GM18868 (cell line): Measurements from ENCODE around the gene USF1.
"Not testable (repeated sequence)": the region's sequence is repeated elsewhere in the genome, so short reads cannot be mapped to it uniquely, and the experiment has no call there.

ENCODE experiments used
- ATAC-seq: cut with Tn5 transposase; IDR thresholded peaks from one replicate; pipeline ENCODE4 v1.9.1; 2021; ENCODE audit warnings: mild to moderate bottlenecking, moderate library complexity; ENCODE audit not compliant: unreplicated experiment

Gene USF1

GRCh38 chr1:161019751-161020495 lies 25.9 kb downstream of the USF1 start:
- no peak for ATAC-seq

DNA sequence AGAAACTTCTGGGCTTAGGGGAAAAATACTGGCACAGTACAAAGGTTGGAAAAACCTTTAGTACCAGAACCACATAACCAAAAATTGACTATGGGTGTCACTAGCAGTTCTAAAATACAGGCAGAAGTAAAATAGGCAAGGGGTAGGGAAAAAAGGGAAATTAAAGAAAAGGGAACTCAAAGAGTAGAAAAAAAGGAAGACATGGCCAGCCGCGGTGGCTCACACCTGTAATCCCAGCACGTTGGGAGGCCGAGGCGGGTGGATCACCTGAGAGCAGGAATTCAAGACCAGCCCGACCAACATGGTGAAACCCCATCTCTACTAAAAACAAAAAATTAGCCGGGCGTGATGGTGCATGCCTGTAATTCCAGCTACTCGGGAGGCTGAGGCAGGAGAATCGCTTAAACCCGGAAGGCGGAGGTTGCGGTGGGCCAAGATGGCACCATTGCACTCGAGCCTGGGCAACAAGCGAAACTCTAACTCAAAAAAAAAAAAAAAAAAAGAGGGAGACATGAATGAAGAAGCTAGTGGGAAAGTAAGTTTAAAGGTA lies 26.6 kb downstream of the USF1 start:
- not testable (repeated sequence) for ATAC-seq

GRCh38 chr1:161018631-161018930 lies 27.2 kb downstream of the USF1 start:
- ATAC-seq, result no peak

DNA sequence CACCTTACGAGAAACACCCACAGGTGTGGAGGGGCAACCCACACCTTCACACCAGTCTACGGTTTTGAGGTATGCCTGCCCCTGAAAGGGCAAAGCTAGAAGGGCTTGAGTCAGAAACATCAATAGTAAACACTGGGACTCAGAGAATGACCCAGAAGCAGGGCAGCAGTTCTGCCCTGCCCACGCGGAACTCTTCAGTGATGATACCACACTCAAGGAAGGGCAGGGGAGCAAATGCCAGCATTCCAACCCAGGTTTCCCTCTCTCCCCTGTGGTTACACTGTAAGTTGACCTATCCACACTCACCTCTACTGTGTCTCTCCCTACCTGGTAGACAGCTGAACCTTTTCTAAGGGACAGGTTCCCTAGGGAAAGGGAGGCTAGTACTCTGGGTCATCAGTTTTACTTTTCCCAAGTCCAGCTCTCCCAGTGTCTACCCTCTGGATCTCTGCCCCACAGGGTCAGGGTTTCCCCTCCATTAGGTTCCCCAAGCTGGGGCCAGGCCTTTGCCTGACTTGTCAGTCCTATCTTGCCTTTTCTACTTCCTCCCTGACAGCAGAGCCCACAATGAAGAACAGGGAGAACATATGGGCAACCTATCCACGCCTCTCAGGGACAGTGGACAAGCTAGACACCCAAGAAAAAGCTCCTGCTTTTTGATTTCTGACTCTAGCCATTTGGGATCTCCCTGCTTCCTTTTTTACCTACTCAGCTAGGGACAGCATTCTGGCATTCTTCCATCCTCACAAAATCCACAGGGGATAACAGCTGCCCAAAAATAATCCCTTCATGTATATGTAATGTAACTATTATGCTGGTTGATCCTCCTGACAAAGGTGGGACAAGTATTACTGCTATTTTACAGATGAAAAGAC lies 27.8 kb downstream of the USF1 start:
- no peak for ATAC-seq

GRCh38 chr1:161017181-161017580 lies 28.6 kb downstream of the USF1 start:
- not testable (repeated sequence) for ATAC-seq

- ATAC-seq, result not testable (repeated sequence)
These were observed 29.1 kb downstream of the USF1 start for GRCh38 chr1:161016683-161017082.

DNA sequence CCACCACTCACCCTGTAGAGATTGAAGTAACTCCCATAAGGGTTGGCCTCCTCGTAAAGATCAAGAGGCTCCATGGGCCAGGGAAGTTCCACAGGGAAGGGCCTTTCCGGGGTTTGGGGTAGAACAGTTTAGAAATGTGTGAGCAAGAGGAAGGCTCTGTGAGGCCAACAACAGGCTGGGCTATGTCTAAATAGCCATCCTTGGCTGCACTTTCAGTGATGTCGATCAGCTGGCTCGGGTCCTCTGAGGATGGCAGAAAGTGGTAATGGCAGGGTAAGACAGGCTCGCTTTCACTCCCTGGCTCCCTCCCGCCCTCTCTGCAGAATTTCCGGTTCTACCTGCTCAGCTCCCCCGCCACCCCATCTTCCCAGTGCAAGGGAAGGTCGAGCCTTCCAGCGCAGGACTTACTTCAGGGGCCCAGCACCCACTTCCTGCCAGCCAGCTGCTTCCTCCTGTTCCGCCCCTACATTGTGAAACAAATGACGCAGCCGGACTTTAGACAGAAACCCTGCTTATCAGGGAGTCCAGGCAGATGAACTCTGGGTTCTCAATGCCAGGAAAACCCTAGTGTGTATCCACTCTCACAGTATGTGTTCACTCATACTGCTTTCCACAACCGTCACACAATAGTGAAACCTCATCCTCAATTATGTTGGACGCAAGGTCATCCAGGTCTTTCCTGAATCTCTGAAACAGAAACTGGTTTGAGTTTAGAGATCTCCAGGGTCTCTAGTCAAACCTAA lies 32.1 kb downstream of the USF1 start:
- ATAC-seq, result peak; percentile 85

- no peak for ATAC-seq
These were observed 32.7 kb downstream of the USF1 start for GRCh38 chr1:161013131-161013487.

DNA sequence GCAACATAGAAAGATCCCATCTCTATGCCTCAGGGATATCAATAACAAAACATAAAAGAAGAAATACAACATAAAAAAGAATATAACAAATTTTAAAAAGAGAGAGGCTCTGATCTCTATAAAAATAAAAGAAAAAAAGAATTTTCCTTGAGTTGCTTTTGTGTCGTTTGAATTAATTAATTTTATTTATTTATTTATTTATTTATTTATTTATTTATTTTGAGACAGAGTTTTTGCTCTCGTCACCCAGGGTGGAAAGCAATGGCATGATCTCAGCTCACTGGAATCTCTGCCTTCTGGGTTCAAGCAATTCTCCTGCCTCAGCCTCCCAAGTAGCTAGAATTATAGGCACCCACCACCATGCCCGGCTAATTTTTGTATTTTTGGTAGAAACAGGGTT lies 33.4 kb downstream of the USF1 start:
- no peak for ATAC-seq

GRCh38 chr1:161009602-161010211 lies 36.1 kb downstream of the USF1 start:
- ATAC-seq, result no peak

- ATAC-seq, result no peak
These were observed 36.8 kb downstream of the USF1 start for GRCh38 chr1:161008869-161009510.

DNA sequence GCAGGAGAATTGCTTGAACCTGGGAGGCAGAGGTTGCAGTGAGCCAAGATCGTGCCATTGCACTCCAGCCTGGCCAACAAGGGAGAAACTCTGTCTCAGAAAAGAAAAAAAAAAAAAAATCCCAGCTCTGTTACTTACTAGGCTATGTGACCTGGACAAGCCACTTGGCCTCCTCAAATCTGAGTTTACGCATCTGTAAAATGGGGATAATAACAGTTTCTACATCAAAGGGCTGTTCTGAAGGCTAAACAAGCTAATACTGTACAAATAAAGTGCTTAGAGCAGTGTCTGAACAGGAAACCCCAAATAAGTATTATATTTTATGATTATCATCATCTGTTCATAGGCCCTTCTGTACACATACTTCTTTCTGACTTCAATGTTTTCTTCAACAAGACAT lies 38.4 kb downstream of the USF1 start:
- no peak for ATAC-seq

DNA sequence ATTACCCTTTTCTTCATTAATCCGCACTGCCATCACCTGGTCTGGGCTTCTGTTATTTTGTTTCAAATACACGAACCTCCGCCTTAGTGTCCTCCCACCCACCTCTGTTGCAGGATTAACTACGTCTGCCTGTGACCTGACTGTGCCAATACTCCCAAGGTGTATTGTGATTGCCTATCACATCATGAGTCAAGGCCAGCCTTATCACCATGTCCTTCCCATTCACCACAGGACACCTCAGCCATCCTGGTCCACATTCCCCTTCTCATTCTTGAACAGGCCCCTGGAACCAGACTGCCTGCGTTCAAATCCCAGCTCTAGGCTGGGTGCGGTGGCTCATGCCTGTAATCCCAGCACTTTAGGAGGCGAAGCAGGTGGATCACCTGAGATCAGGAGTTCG lies 39.2 kb downstream of the USF1 start:
- ATAC-seq, result no peak

- no peak for ATAC-seq
These were observed 44.3 kb downstream of the USF1 start for GRCh38 chr1:161001525-161001924.

DNA sequence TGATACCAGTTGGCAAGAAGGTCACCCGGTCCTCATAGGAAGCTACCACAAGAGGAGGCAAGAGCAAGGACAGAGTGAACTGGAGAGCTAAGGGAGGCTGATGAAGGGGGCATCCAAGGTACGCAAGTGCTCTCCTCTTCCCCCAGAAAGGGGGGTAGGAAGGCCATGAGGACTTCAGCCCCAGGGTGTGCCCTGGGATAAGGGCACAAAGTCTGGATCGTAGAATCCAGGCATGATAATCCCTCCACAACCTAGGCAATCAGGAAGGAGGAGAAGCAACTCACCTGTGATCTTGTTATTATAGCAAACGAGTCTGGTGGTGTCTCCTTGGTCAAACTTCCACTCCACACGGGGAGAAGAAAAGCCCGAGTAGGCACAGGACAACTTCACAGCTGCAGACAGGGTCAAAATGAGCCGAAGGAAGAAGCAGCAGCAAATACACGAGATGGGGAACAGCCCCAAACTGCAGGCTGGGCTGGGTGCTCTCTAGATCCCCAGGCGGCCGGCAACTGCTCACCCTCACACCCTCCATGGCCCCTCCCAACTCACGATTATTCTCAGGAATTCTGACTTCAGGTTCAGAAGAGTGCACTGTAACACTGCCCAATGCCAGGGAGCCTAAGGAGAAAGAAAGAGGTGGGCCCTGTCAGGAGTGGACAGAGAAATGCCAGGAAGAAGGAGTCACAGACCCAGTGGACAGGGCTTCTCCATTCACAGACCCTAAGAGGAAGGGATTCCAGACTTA lies 44.9 kb downstream of the USF1 start:
- no peak for ATAC-seq

DNA sequence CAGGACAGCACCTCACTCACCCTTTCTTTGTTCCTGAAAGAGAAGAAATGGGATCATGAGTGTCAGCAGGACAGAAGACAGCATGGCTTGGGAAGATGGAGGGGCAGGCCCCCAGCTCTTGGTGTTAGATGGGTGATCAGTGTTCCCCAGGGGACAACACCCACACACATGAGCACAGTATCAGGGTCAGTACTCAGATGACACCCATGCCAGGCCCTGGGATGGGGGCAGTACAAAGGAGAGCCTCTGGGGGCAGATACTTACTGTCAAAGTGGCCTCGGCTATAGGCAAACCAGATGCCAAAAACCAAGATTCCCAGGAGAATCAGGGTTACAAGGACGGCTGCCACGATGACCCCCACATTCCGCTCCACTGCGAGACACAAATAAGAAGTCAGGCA lies 46.4 kb downstream of the USF1 start:
- ATAC-seq, result no peak

DNA sequence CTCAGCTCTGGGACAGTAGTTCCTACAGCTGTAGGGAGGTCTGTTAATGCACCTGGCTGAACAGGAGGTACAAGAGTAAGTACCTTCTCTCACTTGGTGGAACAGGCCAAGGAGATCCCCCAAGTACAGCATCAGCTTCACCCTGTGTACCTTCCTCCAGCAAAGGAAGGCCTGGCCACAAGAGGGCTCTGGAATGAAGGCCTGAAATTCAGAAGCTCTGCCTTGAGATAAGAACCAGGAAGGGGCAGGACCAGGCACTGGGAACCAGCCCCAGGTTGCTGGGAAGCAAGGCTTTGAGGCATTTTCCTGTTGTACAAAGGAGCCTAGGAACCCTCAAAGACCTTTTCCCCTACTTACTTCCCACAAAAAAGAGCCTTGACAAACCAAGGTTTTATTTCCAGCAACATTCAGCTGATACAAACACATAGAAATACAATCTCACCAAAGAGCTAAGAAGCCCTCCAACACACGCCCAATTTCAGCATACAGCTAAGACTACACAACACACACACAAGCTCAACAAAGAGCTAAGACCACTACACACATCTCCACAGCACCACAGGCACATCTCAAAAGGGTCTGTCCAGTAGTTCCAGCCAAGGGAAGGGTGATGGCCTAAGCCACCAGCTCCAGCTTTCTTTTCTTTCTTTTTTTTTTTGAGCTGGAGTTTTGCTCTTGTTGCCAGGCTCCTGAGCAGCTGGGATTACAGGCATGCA lies 48.3 kb downstream of the USF1 start:
- ATAC-seq, result peak; percentile 65

DNA sequence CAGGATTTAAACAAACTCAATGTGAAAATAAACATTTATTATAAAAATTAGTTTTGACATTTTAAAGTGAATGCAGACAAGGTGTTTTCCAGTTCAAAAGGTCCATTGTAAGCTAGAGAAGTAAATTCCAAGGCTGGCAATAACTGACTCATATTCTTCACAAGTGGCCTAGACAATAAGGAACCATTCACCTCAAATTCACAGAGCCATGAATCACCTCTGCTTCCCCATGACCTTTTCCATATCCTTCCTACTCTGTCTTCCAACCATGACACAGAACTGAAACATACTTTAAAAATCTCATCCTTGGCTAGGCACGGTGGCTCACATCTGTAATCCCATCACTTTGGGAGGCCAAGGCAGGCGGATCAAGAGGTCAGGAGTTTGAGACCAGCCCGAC lies 49.6 kb downstream of the USF1 start:
- ATAC-seq, result no peak

GRCh38 chr1:160993544-160994193 lies 52.1 kb downstream of the USF1 start:
- no peak for ATAC-seq
